Osteoblast (primary cell): ENCODE data around the gene PRPSAP1. TPM values are rescaled to one million over a fixed set of nuclear protein-coding genes. Genes with fewer than 3 reads are reported as not detected.

Experiments
- DNase-seq: peaks from one replicate; pipeline ENCODE4 v3.0.0; 2011; ENCODE audit warnings: low spot score, mixed read lengths; ENCODE audit not compliant: insufficient read length; ENCODE audit errors: missing footprints
- H2AFZ ChIP-seq: 2 replicates; pipeline ENCODE4 v1.6.0; 2011; ENCODE audit warnings: mild to moderate bottlenecking, low read length
- H3K27ac ChIP-seq: 2 replicates; pipeline ENCODE4 v1.5.1; 2011; ENCODE audit warnings: mild to moderate bottlenecking, low read depth, low read length, moderate library complexity
- H3K27me3 ChIP-seq: 2 replicates; pipeline ENCODE4 v1.6.0; 2012; ENCODE audit warnings: mild to moderate bottlenecking, control low read depth, inconsistent platforms, low read length, moderate library complexity; ENCODE audit not compliant: insufficient read depth
- H3K36me3 ChIP-seq: 2 replicates; pipeline ENCODE4 v1.5.1; 2011; ENCODE audit warnings: mild to moderate bottlenecking, low read length, control low read depth, moderate library complexity; ENCODE audit not compliant: insufficient read depth
- H3K4me1 ChIP-seq: 2 replicates; pipeline ENCODE4 v1.5.1; 2011; ENCODE audit warnings: mild to moderate bottlenecking, low read length, control low read depth, moderate library complexity; ENCODE audit not compliant: insufficient read depth
- H3K4me2 ChIP-seq: 2 replicates; pipeline ENCODE4 v1.6.0; 2011; ENCODE audit warnings: mild to moderate bottlenecking, low read length; ENCODE audit not compliant: insufficient read depth
- H3K4me3 ChIP-seq: fragments of 200-600 bp; sonication (generic); 3 replicates; pipeline ENCODE4 v1.5.1; 2012; ENCODE audit warnings: mild to moderate bottlenecking, low read length, inconsistent platforms; ENCODE audit not compliant: insufficient read depth
- H3K79me2 ChIP-seq: 2 replicates; pipeline ENCODE4 v1.6.0; 2012; ENCODE audit warnings: mild to moderate bottlenecking, low read length, control low read depth, inconsistent platforms; ENCODE audit not compliant: insufficient read depth
- H3K9me3 ChIP-seq: 2 replicates; pipeline ENCODE4 v1.5.1; 2011; ENCODE audit warnings: low read depth, low read length, control low read depth
- H4K20me1 ChIP-seq: 2 replicates; pipeline ENCODE4 v1.6.0; 2012; ENCODE audit warnings: mild to moderate bottlenecking, low read length, control low read depth; ENCODE audit not compliant: insufficient read depth
- total RNA-seq: library from RNA; depleted of rRNA; stranded (reverse); fragments of >200 nt; gene quantifications from 2 replicates; pipeline ENCODE4 v1.2.3, GENCODE V29; 2012
- TF ChIP-seq, protein P1 (sequence below): IDR thresholded peaks from 2 replicates; pipeline ENCODE4 v1.5.1; 2011; ENCODE audit warnings: mild to moderate bottlenecking, low read depth, low read length, moderate library complexity; ENCODE audit errors: extremely low read depth

PRPSAP1 gene
- total RNA-seq, 1 donor = 79.6 TPM

DNA sequence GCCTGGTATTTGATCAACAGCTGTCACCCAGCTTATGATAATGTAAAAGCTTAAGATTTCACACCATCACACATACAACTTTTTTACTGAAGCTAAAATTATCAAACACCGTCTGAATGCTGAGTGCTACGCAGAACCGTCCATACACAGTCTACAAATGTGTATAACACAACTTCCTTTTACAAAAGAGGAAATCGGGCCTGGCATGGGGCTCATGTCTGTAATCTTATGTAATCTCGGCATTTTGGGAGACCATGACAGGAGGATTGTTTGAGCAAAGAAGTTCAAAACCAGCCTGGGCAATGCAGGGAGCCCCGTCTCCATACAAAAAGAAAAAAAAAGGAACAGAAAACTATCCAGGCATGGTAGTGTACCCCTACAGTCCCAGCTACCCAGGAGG, 26.0 kb downstream of the PRPSAP1 start:
- Histone ChIP-seq H3K27me3 (no peaks in the 10 kb centered on the region), H2AFZ (no peak overlapping the region), H4K20me1 (peaks cover 3% of the 10 kb centered on the region), H3K27ac (no peak overlapping the region), H3K4me3 (no peak overlapping the region), H3K9me3 (no peaks in the 10 kb centered on the region), H3K79me2 (peaks cover 6% of the 10 kb centered on the region), H3K36me3 (peaks cover 52% of the 10 kb centered on the region), H3K4me1 (no peaks in the 10 kb centered on the region), H3K4me2 (no peak overlapping the region)
- no peak for DNase-seq
- TF ChIP-seq, protein P1, sequence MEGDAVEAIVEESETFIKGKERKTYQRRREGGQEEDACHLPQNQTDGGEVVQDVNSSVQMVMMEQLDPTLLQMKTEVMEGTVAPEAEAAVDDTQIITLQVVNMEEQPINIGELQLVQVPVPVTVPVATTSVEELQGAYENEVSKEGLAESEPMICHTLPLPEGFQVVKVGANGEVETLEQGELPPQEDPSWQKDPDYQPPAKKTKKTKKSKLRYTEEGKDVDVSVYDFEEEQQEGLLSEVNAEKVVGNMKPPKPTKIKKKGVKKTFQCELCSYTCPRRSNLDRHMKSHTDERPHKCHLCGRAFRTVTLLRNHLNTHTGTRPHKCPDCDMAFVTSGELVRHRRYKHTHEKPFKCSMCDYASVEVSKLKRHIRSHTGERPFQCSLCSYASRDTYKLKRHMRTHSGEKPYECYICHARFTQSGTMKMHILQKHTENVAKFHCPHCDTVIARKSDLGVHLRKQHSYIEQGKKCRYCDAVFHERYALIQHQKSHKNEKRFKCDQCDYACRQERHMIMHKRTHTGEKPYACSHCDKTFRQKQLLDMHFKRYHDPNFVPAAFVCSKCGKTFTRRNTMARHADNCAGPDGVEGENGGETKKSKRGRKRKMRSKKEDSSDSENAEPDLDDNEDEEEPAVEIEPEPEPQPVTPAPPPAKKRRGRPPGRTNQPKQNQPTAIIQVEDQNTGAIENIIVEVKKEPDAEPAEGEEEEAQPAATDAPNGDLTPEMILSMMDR = no peak

DNA sequence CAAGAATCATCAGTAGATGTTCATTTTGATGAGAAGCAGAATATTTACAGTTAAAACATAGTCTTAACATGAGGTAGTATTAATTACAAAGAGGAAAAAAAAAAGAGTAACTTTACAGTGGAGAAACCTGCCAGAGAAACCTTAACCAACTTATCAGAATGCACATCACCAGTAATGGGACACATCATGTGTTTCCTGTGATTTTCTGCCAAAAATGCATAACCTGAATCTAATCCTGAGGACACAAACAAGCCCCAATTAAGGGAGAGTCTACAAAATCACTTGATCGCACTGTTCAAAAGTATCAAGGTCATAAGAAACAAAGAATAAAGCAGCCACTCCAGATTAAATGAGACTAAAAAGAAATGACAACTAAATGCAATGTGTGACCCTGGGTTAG, 27.4 kb downstream of the PRPSAP1 start:
- H3K27me3 ChIP-seq = no peaks in the 10 kb centered on the region
- H3K4me2 ChIP-seq = no peak overlapping the region
- no peak overlapping the region for H3K4me3 ChIP-seq
- no peaks in the 10 kb centered on the region for H3K4me1 ChIP-seq
- H3K36me3 ChIP-seq = peaks cover 43% of the 10 kb centered on the region
- no peak overlapping the region for H2AFZ ChIP-seq
- no peaks in the 10 kb centered on the region for H3K9me3 ChIP-seq
- H4K20me1 ChIP-seq = no peaks in the 10 kb centered on the region
- TF ChIP-seq, protein P1 = no peak
- H3K27ac ChIP-seq = no peak overlapping the region
- no peaks in the 10 kb centered on the region for H3K79me2 ChIP-seq
- no peak for DNase-seq

DNA sequence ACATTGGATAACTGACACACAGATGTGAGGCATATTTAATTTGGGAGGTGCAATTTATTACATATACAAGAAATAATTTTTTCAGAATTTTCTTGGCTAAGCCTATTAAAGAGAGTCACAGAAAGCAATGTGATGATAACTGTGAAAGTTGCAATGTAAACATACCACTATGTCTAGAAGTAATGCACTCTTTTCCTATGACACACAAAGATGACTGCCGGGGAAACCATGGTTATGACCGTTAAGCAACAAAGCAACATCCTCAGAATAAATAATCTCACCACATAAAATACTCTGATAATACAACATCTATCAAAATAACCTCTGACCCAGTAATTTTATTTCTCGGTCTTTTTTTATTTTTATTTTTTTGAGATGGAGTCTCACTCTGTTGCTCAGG, 35.1 kb downstream of the PRPSAP1 start:
- Histone ChIP-seq H3K36me3 (peaks cover 8% of the 10 kb centered on the region), H3K4me3 (no peak overlapping the region), H4K20me1 (no peaks in the 10 kb centered on the region), H3K79me2 (no peaks in the 10 kb centered on the region), H3K27me3 (no peaks in the 10 kb centered on the region), H2AFZ (no peak overlapping the region), H3K4me1 (no peaks in the 10 kb centered on the region), H3K27ac (no peak overlapping the region), H3K9me3 (no peaks in the 10 kb centered on the region), H3K4me2 (no peak overlapping the region)
- DNase-seq = no peak
- TF ChIP-seq, protein P1 = no peak

DNA sequence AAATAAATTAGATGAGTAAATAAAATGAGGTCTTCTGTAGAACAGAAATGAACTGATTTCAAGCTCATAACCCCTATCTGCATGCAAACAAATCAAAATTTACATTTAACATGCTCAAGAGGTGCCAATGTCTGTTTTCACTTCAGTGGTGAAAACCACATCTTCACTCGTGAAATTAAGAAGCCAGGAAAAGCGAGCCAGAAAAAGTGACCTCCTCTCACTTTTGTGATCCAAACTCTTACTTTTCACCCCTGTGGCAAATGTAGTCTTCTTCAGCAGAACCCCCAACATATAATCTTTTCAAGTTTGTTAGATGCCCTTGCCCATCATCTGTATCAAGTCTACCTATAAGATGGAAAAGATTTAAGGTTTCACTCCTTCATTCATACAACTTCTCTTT, 36.2 kb downstream of the PRPSAP1 start:
- no peaks in the 10 kb centered on the region for H4K20me1 ChIP-seq
- no peaks in the 10 kb centered on the region for H3K9me3 ChIP-seq
- H3K27me3 ChIP-seq = no peaks in the 10 kb centered on the region
- H3K4me3 ChIP-seq = no peak overlapping the region
- no peak for DNase-seq
- TF ChIP-seq, protein P1 = no peak
- no peak overlapping the region for H3K27ac ChIP-seq
- no peaks in the 10 kb centered on the region for H3K79me2 ChIP-seq
- no peak overlapping the region for H2AFZ ChIP-seq
- H3K4me1 ChIP-seq = no peaks in the 10 kb centered on the region
- no peak overlapping the region for H3K4me2 ChIP-seq
- peaks cover 19% of the 10 kb centered on the region for H3K36me3 ChIP-seq
